Keratinocyte (primary cell): ENCODE results near the gene SDF4. TPM values are rescaled to one million over a fixed set of nuclear protein-coding genes. Genes with fewer than 3 reads are reported as not detected.

Source experiments
- DNase-seq: peaks from one replicate; pipeline ENCODE4 v3.0.0-alpha.2; 2011; ENCODE audit warnings: low read depth, missing footprints, low spot score
- FAIRE-seq: peaks from 2 replicates; lab custom pipeline; 2011; peaks lifted over from hg19 to GRCh38; lab: Jason Lieb, UNC
- H2AFZ ChIP-seq: 2 replicates; pipeline ENCODE4 v1.6.0; 2012; ENCODE audit warnings: low read length, control low read depth, inconsistent platforms; ENCODE audit not compliant: control insufficient read depth
- H3K27ac ChIP-seq: 2 replicates; pipeline ENCODE4 v1.5.1; 2011; ENCODE audit warnings: low read length; ENCODE audit not compliant: control insufficient read depth, insufficient read depth
- H3K27me3 ChIP-seq: 3 replicates; pipeline ENCODE4 v1.6.0; 2011; ENCODE audit warnings: low read length; ENCODE audit not compliant: control insufficient read depth, insufficient read depth; ENCODE audit errors: extremely low read depth
- H3K36me3 ChIP-seq, 2 experiments: 2 replicates in 1 of 2; 3 replicates in 1 of 2; pipeline ENCODE4 v1.5.1; 2011; ENCODE audit warnings: low read length in 2 of 2, mild to moderate bottlenecking in 1 of 2; ENCODE audit not compliant: control insufficient read depth in 2 of 2, insufficient read depth in 2 of 2; ENCODE audit errors: extremely low read depth in 1 of 2
- H3K4me1 ChIP-seq: 3 replicates; pipeline ENCODE4 v1.5.1; 2011; ENCODE audit warnings: low read length; ENCODE audit not compliant: control insufficient read depth, insufficient read depth; ENCODE audit errors: extremely low read depth
- H3K4me2 ChIP-seq: 3 replicates; pipeline ENCODE4 v1.6.0; 2011; ENCODE audit warnings: low read depth, low read length; ENCODE audit not compliant: control insufficient read depth, insufficient read depth; ENCODE audit errors: extremely low read depth
- H3K4me3 ChIP-seq, 3 experiments: fragments of 200-600 bp in 1 of 3; sonication (generic) in 1 of 3; 2 replicates in 2 of 3; 3 replicates in 1 of 3; pipeline ENCODE4 v1.5.1; 2011 to 2016; ENCODE audit warnings: low read length in 3 of 3, mild to moderate bottlenecking in 3 of 3, control low read depth in 2 of 3, inconsistent platforms in 1 of 3, low read depth in 1 of 3, mixed read lengths in 1 of 3, mixed run types in 1 of 3, moderate library complexity in 1 of 3; ENCODE audit not compliant: control insufficient read depth in 2 of 3, insufficient read depth in 2 of 3; ENCODE audit errors: extremely low read depth in 1 of 3
- H3K79me2 ChIP-seq: 2 replicates; pipeline ENCODE4 v1.6.0; 2012; ENCODE audit warnings: low read length; ENCODE audit not compliant: control insufficient read depth, insufficient read depth
- H3K9ac ChIP-seq: 3 replicates; pipeline ENCODE4 v1.6.0; 2011; ENCODE audit warnings: low read length; ENCODE audit not compliant: control insufficient read depth, insufficient read depth; ENCODE audit errors: extremely low read depth
- H3K9me1 ChIP-seq: 3 replicates; pipeline ENCODE4 v1.6.0; 2011; ENCODE audit warnings: low read length; ENCODE audit not compliant: control insufficient read depth, insufficient read depth; ENCODE audit errors: extremely low read depth
- H3K9me3 ChIP-seq: 2 replicates; pipeline ENCODE4 v1.5.1; 2012; ENCODE audit warnings: low read depth, low read length; ENCODE audit not compliant: control insufficient read depth
- H4K20me1 ChIP-seq: 3 replicates; pipeline ENCODE4 v1.6.0; 2011; ENCODE audit warnings: low read length; ENCODE audit not compliant: control insufficient read depth, insufficient read depth; ENCODE audit errors: extremely low read depth
- EZH2 ChIP-seq: IDR thresholded peaks from one replicate; pipeline ENCODE4 v1.6.1; 2012; ENCODE audit warnings: inconsistent platforms, mild to moderate bottlenecking, low read length, moderate library complexity
- dilution Hi-C: fragments of 300-500 bp; cut with MboI; formaldehyde crosslinking; loops from one replicate; pipeline ENCODE4 v1.7.0; 2020; ENCODE audit warnings: low sequenced_read_pairs; ENCODE audit not compliant: extremely low pct_ligation_motif_present
- polyA plus RNA-seq, 5 experiments: library from polyadenylated mRNA; depleted of rRNA in 3 of 5; stranded (reverse) in 3 of 5; stranded (forward) in 1 of 5; unstranded in 1 of 5; fragments of >200 nt; gene quantifications; 1 replicate in 1 of 5; 2 replicates in 3 of 5; 3 replicates in 1 of 5; pipeline versions ENCODE4 v1.2.1 to v1.2.3, GENCODE V29; 2011 to 2012; ENCODE audit warnings: missing spikeins in 2 of 5, low read depth in 1 of 5, low replicate concordance in 1 of 5
- TF ChIP-seq, protein P1 (sequence below), 3 experiments: IDR thresholded peaks in 1 of 3; conservative IDR thresholded peaks in 1 of 3; optimal IDR thresholded peaks in 1 of 3; 2 replicates in 2 of 3; 3 replicates in 1 of 3; pipeline versions ENCODE3 to v1.5.1; 2011; ENCODE audit warnings: low read length in 3 of 3, mild to moderate bottlenecking in 3 of 3, moderate library complexity in 2 of 3, control low read depth in 1 of 3, inconsistent platforms in 1 of 3; ENCODE audit not compliant: insufficient read depth in 2 of 3; ENCODE audit errors: extremely low read depth in 1 of 3

Gene SDF4
- polyA plus RNA-seq, 1 donor (not counting 4 experiments of a cell fraction or from before 2014, with no cell fraction given): 66.3 TPM

DNA sequence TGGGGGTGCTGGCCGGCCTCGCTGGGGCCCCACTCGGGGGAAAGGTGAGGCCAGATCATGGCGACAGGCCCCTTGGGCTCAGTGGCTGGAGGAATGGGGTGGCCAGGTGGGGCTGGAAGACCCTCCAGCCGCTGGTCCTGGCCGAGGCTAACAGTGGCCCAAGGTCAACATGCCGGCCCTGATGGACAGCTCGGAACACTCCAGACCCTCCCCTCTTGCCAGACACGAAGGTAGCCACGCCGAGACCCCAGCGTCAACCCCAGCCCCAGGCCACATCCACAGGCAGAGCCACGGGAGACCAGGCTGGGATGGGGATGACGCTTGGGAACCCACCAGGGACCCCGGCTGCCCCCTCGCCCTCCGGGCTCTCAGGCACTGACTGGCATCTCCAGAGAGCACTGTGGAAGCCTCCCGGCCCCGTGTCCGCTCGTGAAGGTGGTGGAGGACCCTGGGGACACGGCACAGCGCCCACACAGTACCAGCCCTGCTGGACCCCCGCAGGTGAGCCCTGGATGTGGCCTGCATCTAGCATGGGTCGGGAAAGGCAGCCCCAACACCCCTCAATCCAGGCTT lies 15.6 kb upstream of the SDF4 start:
- no peak overlapping the region for H2AFZ ChIP-seq
- no peaks in the 10 kb centered on the region for H3K36me3 ChIP-seq
- FAIRE-seq (no peak), DNase-seq (no peak)
- no peak for TF ChIP-seq EZH2
- TF ChIP-seq, protein P1, sequence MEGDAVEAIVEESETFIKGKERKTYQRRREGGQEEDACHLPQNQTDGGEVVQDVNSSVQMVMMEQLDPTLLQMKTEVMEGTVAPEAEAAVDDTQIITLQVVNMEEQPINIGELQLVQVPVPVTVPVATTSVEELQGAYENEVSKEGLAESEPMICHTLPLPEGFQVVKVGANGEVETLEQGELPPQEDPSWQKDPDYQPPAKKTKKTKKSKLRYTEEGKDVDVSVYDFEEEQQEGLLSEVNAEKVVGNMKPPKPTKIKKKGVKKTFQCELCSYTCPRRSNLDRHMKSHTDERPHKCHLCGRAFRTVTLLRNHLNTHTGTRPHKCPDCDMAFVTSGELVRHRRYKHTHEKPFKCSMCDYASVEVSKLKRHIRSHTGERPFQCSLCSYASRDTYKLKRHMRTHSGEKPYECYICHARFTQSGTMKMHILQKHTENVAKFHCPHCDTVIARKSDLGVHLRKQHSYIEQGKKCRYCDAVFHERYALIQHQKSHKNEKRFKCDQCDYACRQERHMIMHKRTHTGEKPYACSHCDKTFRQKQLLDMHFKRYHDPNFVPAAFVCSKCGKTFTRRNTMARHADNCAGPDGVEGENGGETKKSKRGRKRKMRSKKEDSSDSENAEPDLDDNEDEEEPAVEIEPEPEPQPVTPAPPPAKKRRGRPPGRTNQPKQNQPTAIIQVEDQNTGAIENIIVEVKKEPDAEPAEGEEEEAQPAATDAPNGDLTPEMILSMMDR (optimal IDR thresholded peaks at IDR 0.05 in 1 of 3, IDR thresholded peaks at IDR 0.05 in 1 of 3, conservative IDR thresholded peaks at IDR 0.05 in 1 of 3; ENCODE audit: extremely low read depth in 1 of 3, insufficient read depth in 2 of 3, low read length in 3 of 3): no peak
- H3K79me2 ChIP-seq: no peaks in the 10 kb centered on the region
- peaks cover 8% of the 10 kb centered on the region for H3K4me1 ChIP-seq
- no peak overlapping the region for H3K27ac ChIP-seq
- no peaks in the 10 kb centered on the region for H4K20me1 ChIP-seq
- peaks cover 14% of the 10 kb centered on the region for H3K27me3 ChIP-seq
- no peak overlapping the region for H3K4me3 ChIP-seq
- H3K4me2 ChIP-seq: no peak overlapping the region
- no peaks in the 10 kb centered on the region for H3K9me3 ChIP-seq
- H3K9me1 ChIP-seq: no peaks in the 10 kb centered on the region
- no peak overlapping the region for H3K9ac ChIP-seq
- dilution Hi-C loops: no loop called here

DNA sequence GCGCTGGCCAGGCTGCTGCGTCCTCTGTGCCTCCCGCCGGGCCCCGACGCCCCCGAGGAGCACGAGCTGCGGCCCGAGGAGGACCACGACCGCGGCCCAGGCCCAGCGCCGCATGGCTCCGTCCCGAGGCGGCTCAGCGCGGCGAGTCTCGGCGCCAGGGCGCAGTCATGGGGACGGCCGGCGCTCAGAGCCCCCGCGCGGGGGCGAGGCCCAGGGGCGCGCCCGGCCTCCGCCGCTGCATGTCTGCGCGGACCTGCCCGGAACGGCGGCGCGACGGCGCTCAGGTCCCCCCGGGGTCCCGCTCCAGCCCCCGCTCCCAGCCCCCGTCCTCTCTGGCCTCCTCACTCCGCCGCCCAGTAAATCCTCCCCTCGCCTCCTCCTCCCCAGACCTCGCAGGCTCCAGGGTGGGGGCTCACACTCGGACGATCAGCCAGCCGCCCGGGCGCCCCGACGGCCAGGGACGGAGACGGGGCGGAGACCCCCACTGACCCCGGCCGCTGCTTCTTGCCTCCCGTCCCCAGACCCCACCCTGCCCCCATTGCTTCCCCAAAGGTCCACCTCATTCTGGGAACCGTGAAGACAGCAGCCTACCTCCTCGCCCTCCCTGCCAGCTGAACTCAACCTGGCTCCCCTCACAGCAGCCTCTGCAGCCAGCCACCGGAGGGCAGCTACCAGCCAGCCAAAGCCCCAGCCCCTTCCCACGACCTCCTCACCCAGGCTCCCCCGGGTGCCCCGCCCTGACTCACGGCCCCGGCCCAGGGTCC lies 15.0 kb upstream of the SDF4 start, which contains the start of gene C1QTNF12:
Gene C1QTNF12, minus strand, starts transcription at position 146 of the 764 bp plus-strand sequence. Its CDS starts 32 bp downstream, at position 114.
- H3K9me1 ChIP-seq: no peaks in the 10 kb centered on the region
- peak within 1 kb of the TSS; percentile 16 for H3K4me2 ChIP-seq
- H3K36me3 ChIP-seq: no peaks in the 10 kb centered on the region
- no peak for DNase-seq
- H3K27me3 ChIP-seq: peaks cover 14% of the 10 kb centered on the region
- no peak within 1 kb of the TSS for H2AFZ ChIP-seq
- H3K9me3 ChIP-seq: no peaks in the 10 kb centered on the region
- dilution Hi-C loops: no loop called here
- peaks cover 8% of the 10 kb centered on the region for H3K4me1 ChIP-seq
- H4K20me1 ChIP-seq: no peaks in the 10 kb centered on the region
- no peaks in the 10 kb centered on the region for H3K79me2 ChIP-seq
- no peak for TF ChIP-seq EZH2
- TF ChIP-seq, protein P1 (optimal IDR thresholded peaks at IDR 0.05 in 1 of 3, IDR thresholded peaks at IDR 0.05 in 1 of 3, conservative IDR thresholded peaks at IDR 0.05 in 1 of 3; ENCODE audit: extremely low read depth in 1 of 3, insufficient read depth in 2 of 3, low read length in 3 of 3): no peak
- no peak within 1 kb of the TSS for H3K4me3 ChIP-seq
- no peak within 1 kb of the TSS for H3K27ac ChIP-seq
- H3K9ac ChIP-seq: no peak within 1 kb of the TSS
- FAIRE-seq: no peak
